HepG2 (cell line): ENCODE measurements around the gene RCOR1. TPM values are rescaled to one million over a fixed set of nuclear protein-coding genes. Genes with fewer than 3 reads are reported as not detected.

Experiments used
- ETV6 ChIP-seq: sonication (generic); formaldehyde crosslinking; conservative IDR thresholded peaks from 2 replicates; pipeline ENCODE4 v1.4.0; 2020; ENCODE audit warnings: missing genetic modification reagents
- HNF4G ChIP-seq, 2 experiments: sonication (generic) in 1 of 2; formaldehyde crosslinking in 1 of 2; IDR thresholded peaks; 2 replicates each; pipeline versions ENCODE4 v1.4.0 to v1.6.1; 2011 to 2020; ENCODE audit warnings: borderline replicate concordance in 2 of 2, low read depth in 2 of 2, mild to moderate bottlenecking in 2 of 2, low read length in 1 of 2, missing genetic modification reagents in 1 of 2, moderate library complexity in 1 of 2
- HNRNPL ChIP-seq: fragments of 200-400 bp; formaldehyde crosslinking; IDR thresholded peaks from 2 replicates; pipeline ENCODE4 v1.6.1; 2017; ENCODE audit warnings: mild to moderate bottlenecking, low read depth, low read length
- IKZF4 ChIP-seq: sonication (generic); formaldehyde crosslinking; IDR thresholded peaks from 2 replicates; pipeline ENCODE4 v1.5.1; 2020; ENCODE audit warnings: borderline replicate concordance, mild to moderate bottlenecking, low read depth, missing genetic modification reagents; ENCODE audit errors: not compliant biosample characterization
- MTA1 ChIP-seq: sonication (generic); formaldehyde crosslinking; IDR thresholded peaks from 2 replicates; pipeline ENCODE4 v1.4.0; 2020; ENCODE audit warnings: missing genetic modification reagents, mild to moderate bottlenecking, borderline replicate concordance
- PHF21A ChIP-seq: sonication (generic); formaldehyde crosslinking; IDR thresholded peaks from 2 replicates; pipeline ENCODE4 v1.5.0; 2020; ENCODE audit warnings: mild to moderate bottlenecking, missing genetic modification reagents
- RARA ChIP-seq: IDR thresholded peaks from 2 replicates; pipeline ENCODE4 v1.6.1; 2016; ENCODE audit warnings: missing genetic modification reagents, missing compliant biosample characterization
- SALL1 ChIP-seq: sonication (generic); formaldehyde crosslinking; IDR thresholded peaks from 2 replicates; pipeline ENCODE4 v1.8.0; 2022; ENCODE audit warnings: mild to moderate bottlenecking, missing genetic modification reagents
- SAP130 ChIP-seq: IDR thresholded peaks from 2 replicates; pipeline ENCODE4 v1.6.1; 2016; ENCODE audit warnings: low read depth
- ZNF124 ChIP-seq: sonication (generic); formaldehyde crosslinking; IDR thresholded peaks from 2 replicates; pipeline ENCODE4 v1.4.0; 2020; ENCODE audit warnings: missing genetic modification reagents
- ZNF30 ChIP-seq: sonication (generic); formaldehyde crosslinking; IDR thresholded peaks from 2 replicates; pipeline ENCODE4 v1.5.0; 2020; ENCODE audit warnings: mild to moderate bottlenecking, missing genetic modification reagents
- ZNF451 ChIP-seq: sonication (generic); formaldehyde crosslinking; IDR thresholded peaks from 2 replicates; pipeline ENCODE4 v1.5.0; 2020; ENCODE audit warnings: mild to moderate bottlenecking, missing genetic modification reagents
- ZNF558 ChIP-seq: sonication (generic); formaldehyde crosslinking; IDR thresholded peaks from 2 replicates; pipeline ENCODE4 v1.9.0; 2022; ENCODE audit warnings: mild to moderate bottlenecking, missing genetic modification reagents, borderline replicate concordance
- ZNF616 ChIP-seq: sonication (generic); formaldehyde crosslinking; IDR thresholded peaks from 2 replicates; pipeline ENCODE4 v1.5.0; 2020; ENCODE audit warnings: low read depth, mild to moderate bottlenecking, missing genetic modification reagents
- ZNF703 ChIP-seq: sonication (generic); formaldehyde crosslinking; IDR thresholded peaks from 2 replicates; pipeline ENCODE4 v1.5.1; 2020; ENCODE audit warnings: missing genetic modification reagents, mild to moderate bottlenecking, moderate library complexity, borderline replicate concordance
- ZNF709 ChIP-seq: sonication (generic); formaldehyde crosslinking; IDR thresholded peaks from 2 replicates; pipeline ENCODE4 v1.5.0; 2020; ENCODE audit warnings: mild to moderate bottlenecking, missing genetic modification reagents
- ZNF841 ChIP-seq: sonication (generic); formaldehyde crosslinking; IDR thresholded peaks from 2 replicates; pipeline ENCODE4 v1.8.1; 2023; ENCODE audit warnings: missing genetic modification reagents, borderline replicate concordance
- polyA plus RNA-seq, 8 experiments: library from polyadenylated mRNA; depleted of rRNA in 3 of 8; stranded (reverse) in 7 of 8; unstranded in 1 of 8; fragments of >200 nt; fragmentation: Illumina TruSeq in 4 of 8; extraction: Trizol in 4 of 8; gene quantifications; 2 replicates each; pipeline versions ENCODE4 v1.2.1 to v1.2.3, GENCODE V29; 2011 to 2016; ENCODE audit warnings: low read depth in 4 of 8, missing spikeins in 1 of 8, mixed read lengths in 1 of 8; ENCODE audit not compliant: insufficient read depth in 1 of 8
- total RNA-seq, 5 experiments: library from RNA; depleted of rRNA; stranded (reverse); fragments of >200 nt; fragmentation: Illumina TruSeq; extraction: Trizol; gene quantifications; 2 replicates each; pipeline ENCODE4 v1.2.3, GENCODE V29; 2016; ENCODE audit warnings: low read depth in 1 of 5
- TF ChIP-seq, protein P1 (sequence below): sonication (generic); formaldehyde crosslinking; conservative IDR thresholded peaks from 2 replicates; pipeline ENCODE4 v1.8.0; 2022; ENCODE audit warnings: mild to moderate bottlenecking, moderate library complexity, missing genetic modification reagents
- TF ChIP-seq, protein P2 (sequence below): sonication (generic); formaldehyde crosslinking; IDR thresholded peaks from 2 replicates; pipeline ENCODE4 v1.4.0; 2020; ENCODE audit warnings: low read depth, mild to moderate bottlenecking, missing genetic modification reagents
- TF ChIP-seq, protein P3 (sequence below): sonication (generic); formaldehyde crosslinking; conservative IDR thresholded peaks from 2 replicates; pipeline ENCODE4 v1.8.1; 2023; ENCODE audit warnings: missing genetic modification reagents
- TF ChIP-seq, protein P4 (sequence below): sonication (generic); formaldehyde crosslinking; IDR thresholded peaks from 2 replicates; pipeline ENCODE4 v1.5.0; 2020; ENCODE audit warnings: missing genetic modification reagents
- TF ChIP-seq, protein P5 (sequence below): sonication (generic); formaldehyde crosslinking; IDR thresholded peaks from 2 replicates; pipeline ENCODE4 v1.8.0; 2022; ENCODE audit warnings: mild to moderate bottlenecking, missing genetic modification reagents, moderate library complexity

The RCOR1 gene
- total and polyA plus RNA-seq, 2 of the 13 experiments (the other 11 are each of a cell fraction or from before 2014, with no cell fraction given): 10.2 to 11.1 TPM

DNA sequence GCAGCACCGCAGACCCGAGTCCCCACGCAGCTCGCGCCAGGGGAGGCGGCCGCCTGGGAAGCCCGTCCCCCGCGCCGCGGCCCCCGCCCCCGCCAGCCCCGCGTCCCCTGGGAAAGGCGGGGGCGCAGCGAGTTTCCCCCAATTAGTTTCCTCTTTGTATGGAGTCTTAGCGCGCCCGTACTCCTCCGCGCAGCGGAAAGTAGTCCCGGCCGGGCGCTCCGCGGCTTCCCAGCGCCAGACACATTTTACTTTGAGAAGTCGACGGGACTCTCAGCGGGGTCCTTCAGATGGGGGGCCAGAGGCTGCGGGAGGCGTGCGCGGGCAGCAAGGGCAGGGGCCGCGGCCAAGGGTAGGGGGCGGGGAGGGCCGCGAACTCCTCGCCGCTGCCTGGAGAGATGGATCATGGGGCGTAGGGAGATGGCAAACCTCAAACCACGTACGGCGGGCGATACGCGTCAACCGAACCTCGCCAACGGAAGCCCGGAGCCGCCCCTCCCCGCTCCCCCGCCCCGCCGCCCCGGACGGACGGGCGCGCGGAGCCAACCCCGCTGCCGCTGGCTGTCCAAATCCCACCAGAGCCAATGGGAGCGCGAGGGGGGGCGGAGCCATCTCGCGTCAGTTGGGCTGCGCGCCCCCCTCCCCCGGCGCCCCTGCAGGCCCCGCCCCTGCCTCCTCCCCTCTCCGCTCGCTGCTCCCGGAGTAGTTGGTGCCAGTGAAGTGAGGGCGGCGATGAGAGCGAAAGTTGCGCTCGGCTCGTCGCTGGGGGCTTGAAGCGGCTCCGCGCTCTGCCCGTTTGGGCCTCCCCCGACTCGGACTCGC, at the start of gene RCOR1 (continued):
- TF ChIP-seq, protein P1, sequence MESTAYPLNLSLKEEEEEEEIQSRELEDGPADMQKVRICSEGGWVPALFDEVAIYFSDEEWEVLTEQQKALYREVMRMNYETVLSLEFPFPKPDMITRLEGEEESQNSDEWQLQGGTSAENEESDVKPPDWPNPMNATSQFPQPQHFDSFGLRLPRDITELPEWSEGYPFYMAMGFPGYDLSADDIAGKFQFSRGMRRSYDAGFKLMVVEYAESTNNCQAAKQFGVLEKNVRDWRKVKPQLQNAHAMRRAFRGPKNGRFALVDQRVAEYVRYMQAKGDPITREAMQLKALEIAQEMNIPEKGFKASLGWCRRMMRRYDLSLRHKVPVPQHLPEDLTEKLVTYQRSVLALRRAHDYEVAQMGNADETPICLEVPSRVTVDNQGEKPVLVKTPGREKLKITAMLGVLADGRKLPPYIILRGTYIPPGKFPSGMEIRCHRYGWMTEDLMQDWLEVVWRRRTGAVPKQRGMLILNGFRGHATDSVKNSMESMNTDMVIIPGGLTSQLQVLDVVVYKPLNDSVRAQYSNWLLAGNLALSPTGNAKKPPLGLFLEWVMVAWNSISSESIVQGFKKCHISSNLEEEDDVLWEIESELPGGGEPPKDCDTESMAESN (CRISPR knock-in tag): 0 out of 2 replicates have a peak, but pooled peaks have one; percentile 16
- TF ChIP-seq ZNF30 (CRISPR knock-in tag) (no peak), ZNF709 (CRISPR knock-in tag) (no peak), IKZF4 (no peak), ZNF841 (CRISPR knock-in tag) (no peak), ZNF451 (no peak), RARA (CRISPR knock-in tag) (no peak; the same call in 1 of the 2 replicates), ZNF616 (CRISPR knock-in tag) (no peak), HNRNPL (no peak), ETV6 (no peak), SAP130 (CRISPR knock-in tag) (peak; percentile 60), MTA1 (CRISPR knock-in tag) (peak; percentile 65; the same call in 1 of the 2 replicates), HNF4G (IDR thresholded peaks at IDR 0.05; ENCODE audit: borderline replicate concordance, low read depth, low read length) (0 out of 2 replicates have a peak, but pooled peaks have one; percentile 18), HNF4G (CRISPR knock-in tag; IDR thresholded peaks at IDR 0.05; ENCODE audit: borderline replicate concordance, low read depth) (no peak), PHF21A (CRISPR knock-in tag) (peak; percentile 72), ZNF703 (no peak), ZNF124 (CRISPR knock-in tag) (no peak), SALL1 (CRISPR knock-in tag) (no peak; the same call in 1 of the 2 replicates), ZNF558 (CRISPR knock-in tag) (no peak)
- TF ChIP-seq, protein P2, sequence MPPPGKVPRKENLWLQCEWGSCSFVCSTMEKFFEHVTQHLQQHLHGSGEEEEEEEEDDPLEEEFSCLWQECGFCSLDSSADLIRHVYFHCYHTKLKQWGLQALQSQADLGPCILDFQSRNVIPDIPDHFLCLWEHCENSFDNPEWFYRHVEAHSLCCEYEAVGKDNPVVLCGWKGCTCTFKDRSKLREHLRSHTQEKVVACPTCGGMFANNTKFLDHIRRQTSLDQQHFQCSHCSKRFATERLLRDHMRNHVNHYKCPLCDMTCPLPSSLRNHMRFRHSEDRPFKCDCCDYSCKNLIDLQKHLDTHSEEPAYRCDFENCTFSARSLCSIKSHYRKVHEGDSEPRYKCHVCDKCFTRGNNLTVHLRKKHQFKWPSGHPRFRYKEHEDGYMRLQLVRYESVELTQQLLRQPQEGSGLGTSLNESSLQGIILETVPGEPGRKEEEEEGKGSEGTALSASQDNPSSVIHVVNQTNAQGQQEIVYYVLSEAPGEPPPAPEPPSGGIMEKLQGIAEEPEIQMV (CRISPR knock-in tag): no peak
- TF ChIP-seq, protein P3, sequence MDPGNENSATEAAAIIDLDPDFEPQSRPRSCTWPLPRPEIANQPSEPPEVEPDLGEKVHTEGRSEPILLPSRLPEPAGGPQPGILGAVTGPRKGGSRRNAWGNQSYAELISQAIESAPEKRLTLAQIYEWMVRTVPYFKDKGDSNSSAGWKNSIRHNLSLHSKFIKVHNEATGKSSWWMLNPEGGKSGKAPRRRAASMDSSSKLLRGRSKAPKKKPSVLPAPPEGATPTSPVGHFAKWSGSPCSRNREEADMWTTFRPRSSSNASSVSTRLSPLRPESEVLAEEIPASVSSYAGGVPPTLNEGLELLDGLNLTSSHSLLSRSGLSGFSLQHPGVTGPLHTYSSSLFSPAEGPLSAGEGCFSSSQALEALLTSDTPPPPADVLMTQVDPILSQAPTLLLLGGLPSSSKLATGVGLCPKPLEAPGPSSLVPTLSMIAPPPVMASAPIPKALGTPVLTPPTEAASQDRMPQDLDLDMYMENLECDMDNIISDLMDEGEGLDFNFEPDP (CRISPR knock-in tag): no peak
- TF ChIP-seq, protein P4, sequence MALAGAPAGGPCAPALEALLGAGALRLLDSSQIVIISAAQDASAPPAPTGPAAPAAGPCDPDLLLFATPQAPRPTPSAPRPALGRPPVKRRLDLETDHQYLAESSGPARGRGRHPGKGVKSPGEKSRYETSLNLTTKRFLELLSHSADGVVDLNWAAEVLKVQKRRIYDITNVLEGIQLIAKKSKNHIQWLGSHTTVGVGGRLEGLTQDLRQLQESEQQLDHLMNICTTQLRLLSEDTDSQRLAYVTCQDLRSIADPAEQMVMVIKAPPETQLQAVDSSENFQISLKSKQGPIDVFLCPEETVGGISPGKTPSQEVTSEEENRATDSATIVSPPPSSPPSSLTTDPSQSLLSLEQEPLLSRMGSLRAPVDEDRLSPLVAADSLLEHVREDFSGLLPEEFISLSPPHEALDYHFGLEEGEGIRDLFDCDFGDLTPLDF (CRISPR knock-in tag): no peak
- TF ChIP-seq, protein P5, sequence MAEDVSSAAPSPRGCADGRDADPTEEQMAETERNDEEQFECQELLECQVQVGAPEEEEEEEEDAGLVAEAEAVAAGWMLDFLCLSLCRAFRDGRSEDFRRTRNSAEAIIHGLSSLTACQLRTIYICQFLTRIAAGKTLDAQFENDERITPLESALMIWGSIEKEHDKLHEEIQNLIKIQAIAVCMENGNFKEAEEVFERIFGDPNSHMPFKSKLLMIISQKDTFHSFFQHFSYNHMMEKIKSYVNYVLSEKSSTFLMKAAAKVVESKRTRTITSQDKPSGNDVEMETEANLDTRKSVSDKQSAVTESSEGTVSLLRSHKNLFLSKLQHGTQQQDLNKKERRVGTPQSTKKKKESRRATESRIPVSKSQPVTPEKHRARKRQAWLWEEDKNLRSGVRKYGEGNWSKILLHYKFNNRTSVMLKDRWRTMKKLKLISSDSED (CRISPR knock-in tag): no peak
